ENCODE results near the gene S100A8.

The S100A8 gene

GRCh38 chr1:153389973-153390879 lies 647 bp downstream of the S100A8 start:
- DNase-seq, result no peak

GRCh38 chr1:153389401-153389800 lies 1.5 kb downstream of the S100A8 start:
- no peak for DNase-seq

- DNase-seq, result no peak
Measured at GRCh38 chr1:153387785-153388184, 3.1 kb downstream of the S100A8 start.

GRCh38 chr1:153387001-153387400 lies 3.9 kb downstream of the S100A8 start:
- DNase-seq, result no peak

- DNase-seq, result no peak
Measured at GRCh38 chr1:153386500-153386901, 4.4 kb downstream of the S100A8 start.

GRCh38 chr1:153384958-153385580 lies 5.8 kb downstream of the S100A8 start:
- DNase-seq, result no peak

- no peak for DNase-seq
Measured at GRCh38 chr1:153380711-153381110, 10.2 kb downstream of the S100A8 start.

GRCh38 chr1:153379591-153379990 lies 11.3 kb downstream of the S100A8 start:
- no peak for DNase-seq

GRCh38 chr1:153375511-153375910 lies 15.4 kb downstream of the S100A8 start, which contains the start of gene S100A12:
Gene S100A12 (minus strand): TSS chr1:153375621. CDS start chr1:153374592, 1,029 bp downstream.
- DNase-seq, result no peak

GRCh38 chr1:153374071-153374470 lies 16.8 kb downstream of the S100A8 start:
- no peak for DNase-seq

GRCh38 chr1:153372571-153372970 lies 18.3 kb downstream of the S100A8 start:
- no peak for DNase-seq

GRCh38 chr1:153371231-153371630 lies 19.6 kb downstream of the S100A8 start:
- DNase-seq, result no peak

GRCh38 chr1:153370146-153370545 lies 20.7 kb downstream of the S100A8 start:
- no peak for DNase-seq

GRCh38 chr1:153368495-153368894 lies 22.4 kb downstream of the S100A8 start:
- no peak for DNase-seq

GRCh38 chr1:153367090-153367489 lies 23.8 kb downstream of the S100A8 start:
- no peak for DNase-seq

GRCh38 chr1:153366261-153366660 lies 24.6 kb downstream of the S100A8 start:
- no peak for DNase-seq

GRCh38 chr1:153365696-153366095 lies 25.2 kb downstream of the S100A8 start:
- DNase-seq, result no peak

GRCh38 chr1:153364766-153365666 lies 25.9 kb downstream of the S100A8 start:
- no peak for DNase-seq

GRCh38 chr1:153364156-153364555 lies 26.7 kb downstream of the S100A8 start:
- no peak for DNase-seq

- no peak for DNase-seq
Measured at GRCh38 chr1:153363641-153364040, 27.2 kb downstream of the S100A8 start.

GRCh38 chr1:153362187-153362775 lies 28.6 kb downstream of the S100A8 start:
- no peak for DNase-seq

- no peak for DNase-seq
Measured at GRCh38 chr1:153361480-153362109, 29.3 kb downstream of the S100A8 start.

All from NCI-H146 (cell line).